ENCODE measurements around the gene ZSWIM3.

GRCh38 chr20:45845452-45845851 lies 12.0 kb upstream of the ZSWIM3 start:
- TF ChIP-seq CTCF (IDR thresholded peaks at IDR 0.05) (no peak), POLR2A (IDR thresholded peaks at IDR 0.05) (no peak)
